Trophoblast cell (in vitro differentiated cells and primary cell): ENCODE data around the gene SPRED2.
A peak's percentile ranks its signal among the peaks of the same experiment; 100 is the strongest.

Experiments
- DNase-seq, 2 donors: peaks; one replicate each; pipeline ENCODE4 v3.0.0-alpha.2; 2016
- H2AFZ ChIP-seq: 2 replicates; pipeline ENCODE4 v1.6.1; 2013; ENCODE audit warnings: low read length, moderate library complexity, mild to moderate bottlenecking; ENCODE audit not compliant: insufficient read depth, poor library complexity
- H2AK5ac ChIP-seq: 2 replicates; pipeline ENCODE4 v1.6.1; 2013; ENCODE audit warnings: mild to moderate bottlenecking, low read length
- H2BK120ac ChIP-seq: 2 replicates; pipeline ENCODE4 v1.6.1; 2013; ENCODE audit warnings: low read length, mild to moderate bottlenecking, moderate library complexity; ENCODE audit not compliant: insufficient read depth, poor library complexity
- H2BK12ac ChIP-seq: 2 replicates; pipeline ENCODE4 v1.6.1; 2013; ENCODE audit warnings: mild to moderate bottlenecking, low read length, moderate library complexity
- H2BK5ac ChIP-seq: 2 replicates; pipeline ENCODE4 v1.6.1; 2013; ENCODE audit warnings: low read length, low read depth, moderate library complexity, mild to moderate bottlenecking; ENCODE audit not compliant: poor library complexity
- H3K14ac ChIP-seq: 2 replicates; pipeline ENCODE4 v1.6.1; 2013; ENCODE audit warnings: mild to moderate bottlenecking, low read length
- H3K18ac ChIP-seq: 2 replicates; pipeline ENCODE4 v1.6.1; 2013; ENCODE audit warnings: mild to moderate bottlenecking, low read length
- H3K23ac ChIP-seq: 2 replicates; pipeline ENCODE4 v1.6.1; 2013; ENCODE audit warnings: low read length
- H3K27ac ChIP-seq: 2 replicates; pipeline ENCODE4 v1.5.1; 2013; ENCODE audit warnings: low read depth, mild to moderate bottlenecking, inconsistent platforms, low read length, moderate library complexity
- H3K27me3 ChIP-seq: 2 replicates; pipeline ENCODE4 v1.6.1; 2013; ENCODE audit warnings: inconsistent platforms, mild to moderate bottlenecking, low read length, moderate library complexity; ENCODE audit not compliant: insufficient read depth
- H3K36me3 ChIP-seq, 2 experiments: 1 replicate in 1 of 2; 2 replicates in 1 of 2; pipeline ENCODE4 v1.6.1; 2013; ENCODE audit warnings: low read length in 2 of 2, mild to moderate bottlenecking in 2 of 2, moderate library complexity in 1 of 2; ENCODE audit not compliant: insufficient read depth in 2 of 2, control insufficient read depth in 1 of 2
- H3K4ac ChIP-seq: 2 replicates; pipeline ENCODE4 v1.6.1; 2013; ENCODE audit warnings: low read depth, mild to moderate bottlenecking, low read length, moderate library complexity
- H3K4me1 ChIP-seq, 2 experiments: 1 replicate in 1 of 2; 2 replicates in 1 of 2; pipeline ENCODE4 v1.6.1; 2013; ENCODE audit warnings: low read length in 2 of 2, mild to moderate bottlenecking in 2 of 2, moderate library complexity in 1 of 2; ENCODE audit not compliant: insufficient read depth in 2 of 2, control insufficient read depth in 1 of 2
- H3K4me2 ChIP-seq: 2 replicates; pipeline ENCODE4 v1.6.1; 2013; ENCODE audit warnings: inconsistent platforms, mild to moderate bottlenecking, low read length, moderate library complexity
- H3K4me3 ChIP-seq: 2 replicates; pipeline ENCODE4 v1.5.1; 2013; ENCODE audit warnings: mild to moderate bottlenecking, low read depth, low read length, inconsistent platforms
- H3K79me1 ChIP-seq: one replicate; pipeline ENCODE4 v1.6.1; 2013; ENCODE audit warnings: low read length
- H3K79me2 ChIP-seq: 2 replicates; pipeline ENCODE4 v1.6.1; 2013; ENCODE audit warnings: low read length, mild to moderate bottlenecking; ENCODE audit not compliant: control insufficient read depth, insufficient read depth, poor library complexity
- H3K9ac ChIP-seq: 2 replicates; pipeline ENCODE4 v1.6.1; 2013; ENCODE audit warnings: mild to moderate bottlenecking, low read length
- H3K9me3 ChIP-seq: 2 replicates; pipeline ENCODE4 v1.6.1; 2013; ENCODE audit warnings: low read depth, mild to moderate bottlenecking, control low read depth, inconsistent platforms, low read length; ENCODE audit not compliant: insufficient read depth
- H4K12ac ChIP-seq: 2 replicates; pipeline ENCODE4 v1.6.1; 2013; ENCODE audit warnings: low read depth, mild to moderate bottlenecking, low read length, moderate library complexity
- H4K8ac ChIP-seq: 2 replicates; pipeline ENCODE4 v1.6.1; 2013; ENCODE audit warnings: low read depth, mild to moderate bottlenecking, low read length, moderate library complexity
- H4K91ac ChIP-seq: one replicate; pipeline ENCODE4 v1.6.1; 2013; ENCODE audit warnings: low read depth, mild to moderate bottlenecking, low read length, moderate library complexity
- WGBS: extraction: QIAGEN DNeasy Blood & Tissue Kit; methylation state at CpG from one replicate; pipeline ENCODE4 v1.1.7; 2013; ENCODE audit warnings: missing lambda C conversion rate; ENCODE audit not compliant: insufficient read length, insufficient coverage; ENCODE audit errors: extremely low coverage; 5-methylcytosine and 5-hydroxymethylcytosine counted together

The SPRED2 gene

GRCh38 chr2:65436824-65437221, 4.4 kb upstream of the SPRED2 start:
- Histone ChIP-seq H4K12ac (no peak overlapping the region), H3K4me3 (peak overlapping the region; percentile 6), H3K4ac (no peak overlapping the region), H3K4me1 (peaks cover 5 to 6% of the 10 kb centered on the region in 2 experiments), H2BK12ac (no peak overlapping the region), H4K91ac (no peak overlapping the region), H3K9me3 (no peaks in the 10 kb centered on the region), H3K79me1 (peaks cover 6% of the 10 kb centered on the region), H2AK5ac (no peak overlapping the region), H2BK120ac (no peak overlapping the region), H3K36me3 (no peaks in the 10 kb centered on the region), H3K14ac (no peak overlapping the region), H3K27me3 (no peaks in the 10 kb centered on the region), H3K9ac (no peak overlapping the region), H3K18ac (no peak overlapping the region), H2AFZ (no peak overlapping the region), H2BK5ac (no peak overlapping the region), H3K79me2 (peaks cover 2% of the 10 kb centered on the region), H4K8ac (no peak overlapping the region), H3K23ac (no peak overlapping the region), H3K27ac (no peak overlapping the region), H3K4me2 (peak overlapping the region; percentile 96)
- DNase-seq: no peak
- no CpG with 5 or more reads among the region's 12 CpGs for WGBS

GRCh38 chr2:65436169-65436823, 3.9 kb upstream of the SPRED2 start:
- Histone ChIP-seq H3K4me3 (peak overlapping the region; percentile 75), H3K79me2 (peaks cover 2% of the 10 kb centered on the region), H4K8ac (peak overlapping the region; percentile 44)

GRCh38 chr2:65435625-65436168, 3.3 kb upstream of the SPRED2 start:
- no peak overlapping the region for H3K4ac ChIP-seq
- H3K4me1 ChIP-seq: peaks cover 5 to 6% of the 10 kb centered on the region in 2 experiments
- no peaks in the 10 kb centered on the region for H3K36me3 ChIP-seq
- no peak overlapping the region for H3K23ac ChIP-seq
- peaks cover 10% of the 10 kb centered on the region for H3K79me1 ChIP-seq
- no peak overlapping the region for H3K14ac ChIP-seq
- peak overlapping the region; percentile 96 for H3K4me2 ChIP-seq
- H4K8ac ChIP-seq: peak overlapping the region; percentile 44
- DNase-seq: peak; percentile 78 to 81
- H3K27me3 ChIP-seq: peaks cover 2% of the 10 kb centered on the region
- no peaks in the 10 kb centered on the region for H3K9me3 ChIP-seq
- peak overlapping the region; percentile 53 for H3K27ac ChIP-seq
- H4K12ac ChIP-seq: no peak overlapping the region
- H3K4me3 ChIP-seq: peak overlapping the region; percentile 75
- H2AFZ ChIP-seq: peak overlapping the region; percentile 83
- peak overlapping the region; percentile 50 for H2BK5ac ChIP-seq
- H4K91ac ChIP-seq: peak overlapping the region; percentile 48
- WGBS: no CpG with 5 or more reads among the region's 42 CpGs
- peaks cover 2% of the 10 kb centered on the region for H3K79me2 ChIP-seq
- no peak overlapping the region for H2AK5ac ChIP-seq
- H2BK120ac ChIP-seq: peak overlapping the region; percentile 21
- H3K9ac ChIP-seq: peak overlapping the region; percentile 75
- no peak overlapping the region for H3K18ac ChIP-seq
- no peak overlapping the region for H2BK12ac ChIP-seq

More at GRCh38 chr2:65436169-65436823, 3.9 kb upstream of the SPRED2 start:
- Histone ChIP-seq H3K9ac (peak overlapping the region; percentile 75), H4K91ac (peak overlapping the region; percentile 48), H3K23ac (no peak overlapping the region), H2BK5ac (peak overlapping the region; percentile 50), H3K14ac (no peak overlapping the region), H3K18ac (no peak overlapping the region), H3K27ac (peak overlapping the region; percentile 53), H3K36me3 (no peaks in the 10 kb centered on the region), H2AFZ (peak overlapping the region; percentile 83), H3K4me1 (peaks cover 5 to 6% of the 10 kb centered on the region in 2 experiments), H3K9me3 (no peaks in the 10 kb centered on the region), H3K4ac (no peak overlapping the region), H2BK120ac (no peak overlapping the region), H2BK12ac (no peak overlapping the region), H4K12ac (peak overlapping the region; percentile 31), H2AK5ac (no peak overlapping the region), H3K79me1 (peaks cover 10% of the 10 kb centered on the region), H3K4me2 (peak overlapping the region; percentile 96), H3K27me3 (peaks cover 2% of the 10 kb centered on the region)
- no CpG with 5 or more reads among the region's 65 CpGs for WGBS
- peak; percentile 84 to 88 for DNase-seq

- Histone ChIP-seq H3K9ac (no peak overlapping the region), H3K4me2 (no peak overlapping the region)
These were observed 2.3 kb upstream of the SPRED2 start for GRCh38 chr2:65434592-65435241.

More at GRCh38 chr2:65434592-65435241, 2.3 kb upstream of the SPRED2 start:
- no peaks in the 10 kb centered on the region for H3K9me3 ChIP-seq
- H3K36me3 ChIP-seq: no peaks in the 10 kb centered on the region
- no peak overlapping the region for H4K91ac ChIP-seq
- no peak overlapping the region for H3K14ac ChIP-seq
- H2BK5ac ChIP-seq: no peak overlapping the region
- peaks cover 2% of the 10 kb centered on the region for H3K27me3 ChIP-seq
- no peak overlapping the region for H2BK120ac ChIP-seq
- H2BK12ac ChIP-seq: no peak overlapping the region
- peaks cover 2% of the 10 kb centered on the region for H3K79me2 ChIP-seq
- H3K4me3 ChIP-seq: no peak overlapping the region
- no peak overlapping the region for H4K8ac ChIP-seq
- no peak for DNase-seq
- no peak overlapping the region for H4K12ac ChIP-seq
- no peak overlapping the region for H3K27ac ChIP-seq
- H2AFZ ChIP-seq: no peak overlapping the region
- no CpG with 5 or more reads among the region's 3 CpGs for WGBS
- H3K4ac ChIP-seq: no peak overlapping the region
- no peak overlapping the region for H2AK5ac ChIP-seq
- no peak overlapping the region for H3K23ac ChIP-seq
- H3K4me1 ChIP-seq: peaks cover 10 to 11% of the 10 kb centered on the region in 2 experiments
- no peak overlapping the region for H3K18ac ChIP-seq
- H3K79me1 ChIP-seq: peaks cover 10% of the 10 kb centered on the region
